H1 (cell line): ENCODE data around the gene ECPAS.

Experiments
- NRF1 ChIP-seq: IDR thresholded peaks from 2 replicates; pipeline ENCODE4 v1.6.1; 2011; ENCODE audit warnings: mild to moderate bottlenecking, low read depth, low read length, improper control_type of control experiment
- POLR2A ChIP-seq, 2 experiments: IDR thresholded peaks; 1 replicate in 1 of 2; 2 replicates in 1 of 2; pipeline ENCODE4 v1.6.1; 2011; ENCODE audit warnings: low read depth in 2 of 2, low read length in 2 of 2, mild to moderate bottlenecking in 2 of 2; ENCODE audit errors: control extremely low read depth in 1 of 2

GRCh38 chr9:111348821-111349271 is 135.3 kb downstream of the ECPAS start:
- TF ChIP-seq NRF1: no peak
- no peak for TF ChIP-seq POLR2A (IDR thresholded peaks at IDR 0.05; ENCODE audit: control extremely low read depth in 1 of 2, low read depth in 2 of 2, low read length in 2 of 2)
